GM18858 (cell line): ENCODE results near the gene TBC1D17.

Source experiments
- ATAC-seq: cut with Tn5 transposase; IDR thresholded peaks from one replicate; pipeline ENCODE4 v1.9.1; 2021; ENCODE audit not compliant: unreplicated experiment

The TBC1D17 gene

GRCh38 chr19:49860336-49861102 is 17.0 kb upstream of the TBC1D17 start:
- ATAC-seq, result no peak

- no peak for ATAC-seq
Observed at GRCh38 chr19:49861107-49861506, 16.4 kb upstream of the TBC1D17 start.

- no peak for ATAC-seq
Observed at GRCh38 chr19:49861541-49862378, 15.7 kb upstream of the TBC1D17 start.

- ATAC-seq, result no peak
Observed at GRCh38 chr19:49862391-49863253, 14.9 kb upstream of the TBC1D17 start.

GRCh38 chr19:49863254-49863934 is 14.1 kb upstream of the TBC1D17 start:
- no peak for ATAC-seq

GRCh38 chr19:49863935-49864320 is 13.6 kb upstream of the TBC1D17 start:
- ATAC-seq, result no peak

- no peak for ATAC-seq
Observed at GRCh38 chr19:49864890-49865289, 12.6 kb upstream of the TBC1D17 start.

- no peak for ATAC-seq
Observed at GRCh38 chr19:49866933-49867782, 10.3 kb upstream of the TBC1D17 start, which contains the start of gene PNKP. Gene PNKP, minus strand, starts transcription at chr19:49867576. Its CDS starts 372 bp downstream, at chr19:49867204.

- peak; percentile 2 for ATAC-seq
Observed at GRCh38 chr19:49869009-49869483, 8.5 kb upstream of the TBC1D17 start.

- peak; percentile 60 for ATAC-seq
Observed at GRCh38 chr19:49869484-49870308, 7.8 kb upstream of the TBC1D17 start.

- no peak for ATAC-seq
Observed at GRCh38 chr19:49870309-49870901, 7.1 kb upstream of the TBC1D17 start.

- ATAC-seq, result no peak
Observed at GRCh38 chr19:49871349-49871985, 6.0 kb upstream of the TBC1D17 start.

- no peak for ATAC-seq
Observed at GRCh38 chr19:49872245-49873128, 5.0 kb upstream of the TBC1D17 start.

- ATAC-seq, result no peak
Observed at GRCh38 chr19:49873129-49873521, 4.4 kb upstream of the TBC1D17 start.

- no peak for ATAC-seq
Observed at GRCh38 chr19:49873834-49874233, 3.7 kb upstream of the TBC1D17 start.

- no peak for ATAC-seq
Observed at GRCh38 chr19:49874503-49875157, 2.9 kb upstream of the TBC1D17 start.
